Activated naive CD4-positive, alpha-beta T cell treated with Interleukin-2 at 50 U/mL for 16 hours (primary cell): Measurements from ENCODE around the gene ANO3.

Experiments used
- DNase-seq: peaks from one replicate; pipeline ENCODE4 v3.0.0-alpha.2; 2020

Gene ANO3

GRCh38 chr11:26510164-26510563, 178.2 kb downstream of the ANO3 start:
- DNase-seq = no peak

GRCh38 chr11:26510756-26511155, 178.8 kb downstream of the ANO3 start:
- DNase-seq = no peak

- DNase-seq = no peak
Observed at GRCh38 chr11:26512196-26512595, 180.3 kb downstream of the ANO3 start.

- DNase-seq = no peak
Observed at GRCh38 chr11:26519469-26519868, 187.5 kb downstream of the ANO3 start.

- DNase-seq = no peak
Observed at GRCh38 chr11:26522912-26523610, 191.1 kb downstream of the ANO3 start.

- no peak for DNase-seq
Observed at GRCh38 chr11:26527685-26528084, 195.8 kb downstream of the ANO3 start.

- DNase-seq = no peak
Observed at GRCh38 chr11:26537341-26537740, 205.4 kb downstream of the ANO3 start.

- no peak for DNase-seq
Observed at GRCh38 chr11:26539517-26539916, 207.6 kb downstream of the ANO3 start.

- DNase-seq = no peak
Observed at GRCh38 chr11:26541870-26542269, 209.9 kb downstream of the ANO3 start.

GRCh38 chr11:26549176-26549575, 217.2 kb downstream of the ANO3 start:
- DNase-seq = no peak

GRCh38 chr11:26550022-26550421, 218.1 kb downstream of the ANO3 start:
- no peak for DNase-seq

- DNase-seq = no peak
Observed at GRCh38 chr11:26551186-26551801, 219.4 kb downstream of the ANO3 start.

- no peak for DNase-seq
Observed at GRCh38 chr11:26553182-26553581, 221.3 kb downstream of the ANO3 start.

GRCh38 chr11:26554455-26554854, 222.5 kb downstream of the ANO3 start:
- DNase-seq = no peak

GRCh38 chr11:26556582-26556981, 224.7 kb downstream of the ANO3 start:
- DNase-seq = no peak

- no peak for DNase-seq
Observed at GRCh38 chr11:26557666-26558065, 225.7 kb downstream of the ANO3 start.

GRCh38 chr11:26558190-26558589, 226.3 kb downstream of the ANO3 start:
- DNase-seq = no peak

- DNase-seq = no peak
Observed at GRCh38 chr11:26569646-26570045, 237.7 kb downstream of the ANO3 start.

- DNase-seq = no peak
Observed at GRCh38 chr11:26571861-26572654, 240.1 kb downstream of the ANO3 start, which contains the start of gene MUC15. TSS of gene MUC15 (minus strand) at chr11:26572263. CDS start at chr11:26567094, 5,169 bp downstream.

- no peak for DNase-seq
Observed at GRCh38 chr11:26572770-26573402, 241.0 kb downstream of the ANO3 start.

GRCh38 chr11:26573896-26574295, 242.0 kb downstream of the ANO3 start:
- no peak for DNase-seq

- no peak for DNase-seq
Observed at GRCh38 chr11:26575946-26576345, 244.0 kb downstream of the ANO3 start.

- DNase-seq = no peak
Observed at GRCh38 chr11:26578998-26579661, 247.2 kb downstream of the ANO3 start.
